ENCODE results near the gene PARN.
"Not testable (repeated sequence)": the region's sequence is repeated elsewhere in the genome, so short reads cannot be mapped to it uniquely, and the experiment has no call there.

PARN gene

DNA sequence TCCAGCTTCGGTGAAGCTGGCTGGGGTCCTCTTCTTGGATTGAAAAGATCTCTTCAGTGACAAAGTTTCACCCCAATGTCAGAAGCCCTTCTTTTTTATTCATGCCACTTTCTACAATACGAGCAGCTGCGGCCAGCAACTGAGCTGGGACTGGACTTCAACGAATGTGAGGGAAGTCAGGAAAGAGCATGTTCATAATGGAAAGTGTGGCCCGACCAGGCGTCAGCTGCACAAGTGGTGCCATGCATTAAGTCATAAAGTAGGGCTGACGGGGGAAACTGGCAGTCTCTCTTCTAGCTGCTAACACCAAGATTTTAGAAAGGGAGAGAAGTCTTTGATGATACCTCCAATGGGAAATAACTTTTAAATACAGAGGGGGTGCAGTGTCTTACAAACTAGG, 192.6 kb downstream of the PARN start:
- H3K27me3 ChIP-seq (replicated peaks; ENCODE audit: insufficient read depth, low read length), result no peaks in the 10 kb centered on the region
- H3K79me2 ChIP-seq (ENCODE audit: low read length), result no peaks in the 10 kb centered on the region
- H3K36me3 ChIP-seq (replicated peaks; ENCODE audit: insufficient read depth, low read length), result no peaks in the 10 kb centered on the region
- no peak overlapping the region for H3K4me2 ChIP-seq (ENCODE audit: low read depth, low read length)
- no peak overlapping the region for H3K9ac ChIP-seq (ENCODE audit: low read length)
- TF ChIP-seq, protein P1, sequence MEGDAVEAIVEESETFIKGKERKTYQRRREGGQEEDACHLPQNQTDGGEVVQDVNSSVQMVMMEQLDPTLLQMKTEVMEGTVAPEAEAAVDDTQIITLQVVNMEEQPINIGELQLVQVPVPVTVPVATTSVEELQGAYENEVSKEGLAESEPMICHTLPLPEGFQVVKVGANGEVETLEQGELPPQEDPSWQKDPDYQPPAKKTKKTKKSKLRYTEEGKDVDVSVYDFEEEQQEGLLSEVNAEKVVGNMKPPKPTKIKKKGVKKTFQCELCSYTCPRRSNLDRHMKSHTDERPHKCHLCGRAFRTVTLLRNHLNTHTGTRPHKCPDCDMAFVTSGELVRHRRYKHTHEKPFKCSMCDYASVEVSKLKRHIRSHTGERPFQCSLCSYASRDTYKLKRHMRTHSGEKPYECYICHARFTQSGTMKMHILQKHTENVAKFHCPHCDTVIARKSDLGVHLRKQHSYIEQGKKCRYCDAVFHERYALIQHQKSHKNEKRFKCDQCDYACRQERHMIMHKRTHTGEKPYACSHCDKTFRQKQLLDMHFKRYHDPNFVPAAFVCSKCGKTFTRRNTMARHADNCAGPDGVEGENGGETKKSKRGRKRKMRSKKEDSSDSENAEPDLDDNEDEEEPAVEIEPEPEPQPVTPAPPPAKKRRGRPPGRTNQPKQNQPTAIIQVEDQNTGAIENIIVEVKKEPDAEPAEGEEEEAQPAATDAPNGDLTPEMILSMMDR (IDR thresholded peaks at IDR 0.05; ENCODE audit: low read length), result no peak
- TF ChIP-seq EZH2phosphoT487 (IDR thresholded peaks at IDR 0.05; ENCODE audit: low read length), result no peak
- TF ChIP-seq EZH2 (optimal IDR thresholded peaks at IDR 0.05; ENCODE audit: low read depth, low read length), result no peak
- H3K9me3 ChIP-seq (replicated peaks; ENCODE audit: insufficient read depth, low read length), result no peaks in the 10 kb centered on the region
- no peaks in the 10 kb centered on the region for H3K4me1 ChIP-seq (ENCODE audit: low read length)
- no peaks in the 10 kb centered on the region for H3F3A ChIP-seq (ENCODE audit: insufficient read depth, low read length)
- no peak overlapping the region for H3K27ac ChIP-seq (ENCODE audit: low read length)
- H3K9me2 ChIP-seq (replicated peaks; ENCODE audit: insufficient read depth, low read length), result no peaks in the 10 kb centered on the region
- no peak overlapping the region for H2AFZ ChIP-seq (ENCODE audit: low read length)
- H4K20me1 ChIP-seq (ENCODE audit: insufficient read depth, low read length), result no peaks in the 10 kb centered on the region
- DNase-seq, result no peak
- no peak overlapping the region for H3K4me3 ChIP-seq (ENCODE audit: low read length)

DNA sequence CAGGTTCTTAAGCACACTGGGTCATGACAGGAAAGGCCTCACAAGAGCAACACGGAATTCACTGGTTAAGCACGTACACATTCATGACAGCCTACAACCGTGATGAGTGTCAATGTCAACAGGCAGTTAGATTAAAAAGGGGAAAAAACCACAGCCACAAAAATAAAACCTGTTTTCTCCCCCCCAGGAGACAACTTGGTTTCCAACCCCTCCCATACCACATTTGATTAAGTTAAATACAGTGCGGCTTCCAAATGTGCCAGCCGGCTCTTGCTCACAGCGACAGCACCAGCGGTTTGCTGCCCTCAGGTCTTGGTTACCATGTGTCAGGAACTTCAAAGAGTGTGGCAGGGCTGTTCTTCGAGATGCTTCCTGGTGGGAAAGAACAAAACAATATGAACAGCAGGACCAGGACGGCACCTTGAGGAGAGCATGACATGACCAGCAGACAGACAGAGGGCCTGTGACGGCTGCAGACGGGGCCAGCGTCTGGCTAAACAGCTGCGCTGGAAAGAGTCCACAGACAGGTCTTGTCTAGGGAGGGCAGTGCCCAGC, 193.6 kb downstream of the PARN start:
- no peaks in the 10 kb centered on the region for H3K36me3 ChIP-seq (replicated peaks; ENCODE audit: insufficient read depth, low read length)
- H3K4me2 ChIP-seq (ENCODE audit: low read depth, low read length), result no peak overlapping the region
- H3K9me3 ChIP-seq (replicated peaks; ENCODE audit: insufficient read depth, low read length), result no peaks in the 10 kb centered on the region
- no peak overlapping the region for H3K27ac ChIP-seq (ENCODE audit: low read length)
- H3K9me2 ChIP-seq (replicated peaks; ENCODE audit: insufficient read depth, low read length), result no peaks in the 10 kb centered on the region
- DNase-seq, result no peak
- no peak overlapping the region for H3K4me3 ChIP-seq (ENCODE audit: low read length)
- H3K27me3 ChIP-seq (replicated peaks; ENCODE audit: insufficient read depth, low read length), result no peaks in the 10 kb centered on the region
- no peaks in the 10 kb centered on the region for H4K20me1 ChIP-seq (ENCODE audit: insufficient read depth, low read length)
- H3K4me1 ChIP-seq (ENCODE audit: low read length), result no peaks in the 10 kb centered on the region
- H2AFZ ChIP-seq (ENCODE audit: low read length), result no peak overlapping the region
- no peaks in the 10 kb centered on the region for H3K79me2 ChIP-seq (ENCODE audit: low read length)
- H3K9ac ChIP-seq (ENCODE audit: low read length), result no peak overlapping the region
- TF ChIP-seq, protein P1 (IDR thresholded peaks at IDR 0.05; ENCODE audit: low read length), result no peak
- TF ChIP-seq EZH2phosphoT487 (IDR thresholded peaks at IDR 0.05; ENCODE audit: low read length) (no peak), EZH2 (optimal IDR thresholded peaks at IDR 0.05; ENCODE audit: low read depth, low read length) (no peak)
- H3F3A ChIP-seq (ENCODE audit: insufficient read depth, low read length), result no peaks in the 10 kb centered on the region

DNA sequence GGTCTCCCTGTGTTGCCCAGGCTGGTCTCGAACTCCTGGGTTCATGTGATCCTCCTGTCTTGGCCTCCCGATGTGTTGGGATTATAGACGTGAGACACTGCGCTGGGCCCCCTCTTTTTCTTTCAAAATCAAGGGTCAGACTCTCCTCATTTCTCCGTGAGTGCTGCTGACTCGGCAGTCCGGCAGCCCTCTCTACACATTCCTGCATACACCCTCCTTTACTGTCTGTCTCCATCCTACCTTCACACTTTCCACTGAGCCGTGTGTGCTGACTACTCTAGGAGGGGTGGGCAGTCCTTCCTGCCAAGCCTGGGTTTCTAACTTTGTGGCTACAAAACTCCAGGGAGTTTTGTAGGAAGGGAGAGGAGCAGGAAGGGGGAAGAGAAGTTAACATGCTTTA, 195.2 kb downstream of the PARN start:
- no peaks in the 10 kb centered on the region for H3F3A ChIP-seq (ENCODE audit: insufficient read depth, low read length)
- no peak overlapping the region for H3K4me2 ChIP-seq (ENCODE audit: low read depth, low read length)
- no peak overlapping the region for H3K4me3 ChIP-seq (ENCODE audit: low read length)
- no peaks in the 10 kb centered on the region for H4K20me1 ChIP-seq (ENCODE audit: insufficient read depth, low read length)
- no peaks in the 10 kb centered on the region for H3K4me1 ChIP-seq (ENCODE audit: low read length)
- H3K27me3 ChIP-seq (replicated peaks; ENCODE audit: insufficient read depth, low read length), result no peaks in the 10 kb centered on the region
- H3K9ac ChIP-seq (ENCODE audit: low read length), result no peak overlapping the region
- H3K9me2 ChIP-seq (replicated peaks; ENCODE audit: insufficient read depth, low read length), result no peaks in the 10 kb centered on the region
- DNase-seq, result no peak
- TF ChIP-seq, protein P1 (IDR thresholded peaks at IDR 0.05; ENCODE audit: low read length), result no peak
- TF ChIP-seq EZH2phosphoT487 (IDR thresholded peaks at IDR 0.05; ENCODE audit: low read length), result no peak
- no peak for TF ChIP-seq EZH2 (optimal IDR thresholded peaks at IDR 0.05; ENCODE audit: low read depth, low read length)
- no peak overlapping the region for H3K27ac ChIP-seq (ENCODE audit: low read length)
- no peaks in the 10 kb centered on the region for H3K9me3 ChIP-seq (replicated peaks; ENCODE audit: insufficient read depth, low read length)
- no peaks in the 10 kb centered on the region for H3K79me2 ChIP-seq (ENCODE audit: low read length)
- no peak overlapping the region for H2AFZ ChIP-seq (ENCODE audit: low read length)
- no peaks in the 10 kb centered on the region for H3K36me3 ChIP-seq (replicated peaks; ENCODE audit: insufficient read depth, low read length)

DNA sequence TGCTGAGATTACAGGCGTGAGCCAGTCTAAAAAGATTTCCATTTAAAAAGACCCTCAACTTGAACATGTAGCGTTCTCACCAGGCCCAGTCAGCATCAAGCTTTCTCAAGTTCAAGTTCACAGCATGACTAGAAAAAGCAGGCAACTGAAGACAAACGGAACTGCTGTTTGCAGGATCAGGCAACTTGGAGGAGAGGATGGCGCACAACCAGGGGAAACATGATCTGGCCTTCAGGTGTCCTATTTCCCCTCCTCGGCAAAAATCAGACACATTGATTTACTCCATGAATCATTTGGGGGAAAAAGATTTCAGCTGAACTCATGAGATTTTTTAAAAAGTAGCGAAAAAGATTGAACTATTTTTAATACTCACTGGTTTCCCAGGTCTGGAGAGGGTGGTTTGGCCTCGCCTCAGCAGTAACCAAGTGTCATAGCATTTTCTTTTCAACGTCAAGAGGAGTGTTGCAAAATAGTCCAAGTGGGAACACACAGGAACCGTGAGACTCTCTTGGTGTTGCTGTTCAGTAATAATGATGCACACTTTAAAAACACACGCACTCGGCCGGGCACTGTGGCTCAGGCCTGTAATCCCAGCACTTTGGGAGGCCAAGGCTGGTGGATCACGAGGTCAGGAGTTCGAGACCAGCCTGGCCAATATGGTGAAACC, 201.0 kb downstream of the PARN start:
- not testable (repeated sequence) for DNase-seq; H3K4me2 ChIP-seq (ENCODE audit: low read depth, low read length)

More for the DNA sequence above, 201.0 kb downstream of the PARN start:
- H3K9me2 ChIP-seq (replicated peaks; ENCODE audit: insufficient read depth, low read length); H3K36me3 ChIP-seq (replicated peaks; ENCODE audit: insufficient read depth, low read length); H2AFZ ChIP-seq (ENCODE audit: low read length); H3F3A ChIP-seq (ENCODE audit: insufficient read depth, low read length); H4K20me1 ChIP-seq (ENCODE audit: insufficient read depth, low read length); H3K27ac ChIP-seq (ENCODE audit: low read length); H3K4me3 ChIP-seq (ENCODE audit: low read length); H3K9me3 ChIP-seq (replicated peaks; ENCODE audit: insufficient read depth, low read length); H3K79me2 ChIP-seq (ENCODE audit: low read length); H3K9ac ChIP-seq (ENCODE audit: low read length); H3K4me1 ChIP-seq (ENCODE audit: low read length); H3K27me3 ChIP-seq (replicated peaks; ENCODE audit: insufficient read depth, low read length): not testable (repeated sequence)

All from MM.1S (cell line).